ENCODE data around the gene EFHC1. TPM values are rescaled to one million over a fixed set of nuclear protein-coding genes. Genes with fewer than 3 reads are reported as not detected.
A peak's percentile ranks its signal among the peaks of the same experiment; 100 is the strongest.

Gene EFHC1
- total RNA-seq, 6 donors from 2014 or later: 16.2 to 96.4 (median 21.6) TPM

DNA sequence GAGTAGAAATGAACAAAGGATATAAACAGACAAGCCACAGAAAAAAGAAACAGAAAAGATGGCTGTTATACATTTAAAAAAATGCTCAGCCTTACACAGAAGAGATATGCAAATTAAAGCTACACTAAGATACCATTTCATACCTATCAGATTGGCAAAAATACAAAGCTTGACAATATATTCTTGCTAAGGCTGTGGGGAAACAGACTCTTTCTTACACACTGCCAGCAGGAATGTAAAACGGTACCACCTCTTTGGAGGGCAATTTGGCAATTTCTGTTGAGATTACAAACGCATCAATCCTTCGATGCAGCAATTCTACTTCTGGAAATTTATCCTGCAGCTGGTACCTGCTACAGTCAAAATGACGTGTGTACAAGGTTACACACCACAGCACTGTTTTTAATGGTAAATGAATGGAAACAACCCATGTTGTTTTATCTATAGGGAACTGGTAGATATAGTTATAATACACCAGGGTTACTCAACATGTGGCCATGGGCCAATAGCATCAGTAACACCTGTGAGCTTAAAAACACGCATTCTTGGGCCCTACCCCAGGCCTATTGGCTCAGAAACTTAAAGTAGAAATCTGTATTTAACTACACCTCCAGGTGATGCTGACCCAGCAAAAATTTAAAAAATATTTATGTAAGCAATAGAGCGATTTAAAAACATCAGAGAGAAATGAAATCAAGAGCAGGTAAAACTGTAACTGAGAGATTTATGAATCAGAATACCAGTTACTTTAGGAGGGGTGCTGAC, 103.4 kb downstream of the EFHC1 start:
- Histone ChIP-seq H3K27me3 (no peaks in the 10 kb centered on the region), H3K36me3 (no peaks in the 10 kb centered on the region), H3K4me3 (no peak overlapping the region), H3K9me3 (no peaks in the 10 kb centered on the region), H3K4me1 (peaks cover 13 to 31% (median 17%) of the 10 kb centered on the region in 4 donors), H3K27ac (peak overlapping the region in 1 of 4 donors; percentile 22)
- WGBS, 2 donors: 77 to 81% methylated on average over 6 of the region's 6 CpGs
- ATAC-seq (ENCODE audit: low FRiP score in 2 of 2) (no peak), DNase-seq (no peak)
- TF ChIP-seq POLR2AphosphoS5 (IDR thresholded peaks at IDR 0.05) (no peak), POLR2A (IDR thresholded peaks at IDR 0.05) (no peak), EP300 (IDR thresholded peaks at IDR 0.05) (no peak)
- TF ChIP-seq, protein P1, sequence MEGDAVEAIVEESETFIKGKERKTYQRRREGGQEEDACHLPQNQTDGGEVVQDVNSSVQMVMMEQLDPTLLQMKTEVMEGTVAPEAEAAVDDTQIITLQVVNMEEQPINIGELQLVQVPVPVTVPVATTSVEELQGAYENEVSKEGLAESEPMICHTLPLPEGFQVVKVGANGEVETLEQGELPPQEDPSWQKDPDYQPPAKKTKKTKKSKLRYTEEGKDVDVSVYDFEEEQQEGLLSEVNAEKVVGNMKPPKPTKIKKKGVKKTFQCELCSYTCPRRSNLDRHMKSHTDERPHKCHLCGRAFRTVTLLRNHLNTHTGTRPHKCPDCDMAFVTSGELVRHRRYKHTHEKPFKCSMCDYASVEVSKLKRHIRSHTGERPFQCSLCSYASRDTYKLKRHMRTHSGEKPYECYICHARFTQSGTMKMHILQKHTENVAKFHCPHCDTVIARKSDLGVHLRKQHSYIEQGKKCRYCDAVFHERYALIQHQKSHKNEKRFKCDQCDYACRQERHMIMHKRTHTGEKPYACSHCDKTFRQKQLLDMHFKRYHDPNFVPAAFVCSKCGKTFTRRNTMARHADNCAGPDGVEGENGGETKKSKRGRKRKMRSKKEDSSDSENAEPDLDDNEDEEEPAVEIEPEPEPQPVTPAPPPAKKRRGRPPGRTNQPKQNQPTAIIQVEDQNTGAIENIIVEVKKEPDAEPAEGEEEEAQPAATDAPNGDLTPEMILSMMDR (IDR thresholded peaks at IDR 0.05): no peak

- ATAC-seq (ENCODE audit: low FRiP score in 2 of 2) (no peak), DNase-seq (no peak)
- Histone ChIP-seq H3K27ac (no peak overlapping the region), H3K27me3 (no peaks in the 10 kb centered on the region), H3K4me3 (no peak overlapping the region), H3K36me3 (peaks cover 0 to 5% (median 0%) of the 10 kb centered on the region in 4 donors), H3K4me1 (peaks cover 13 to 28% (median 17%) of the 10 kb centered on the region in 4 donors), H3K9me3 (no peaks in the 10 kb centered on the region)
- 95 to 100% methylated on average over 3 to 4 of the region's 4 CpGs for WGBS, 2 donors
- TF ChIP-seq POLR2A (IDR thresholded peaks at IDR 0.05) (no peak), POLR2AphosphoS5 (IDR thresholded peaks at IDR 0.05) (no peak), EP300 (IDR thresholded peaks at IDR 0.05) (no peak)
- TF ChIP-seq, protein P1 (IDR thresholded peaks at IDR 0.05): no peak
Measured at GRCh38 chr6:52524918-52525317, 104.8 kb downstream of the EFHC1 start.

DNA sequence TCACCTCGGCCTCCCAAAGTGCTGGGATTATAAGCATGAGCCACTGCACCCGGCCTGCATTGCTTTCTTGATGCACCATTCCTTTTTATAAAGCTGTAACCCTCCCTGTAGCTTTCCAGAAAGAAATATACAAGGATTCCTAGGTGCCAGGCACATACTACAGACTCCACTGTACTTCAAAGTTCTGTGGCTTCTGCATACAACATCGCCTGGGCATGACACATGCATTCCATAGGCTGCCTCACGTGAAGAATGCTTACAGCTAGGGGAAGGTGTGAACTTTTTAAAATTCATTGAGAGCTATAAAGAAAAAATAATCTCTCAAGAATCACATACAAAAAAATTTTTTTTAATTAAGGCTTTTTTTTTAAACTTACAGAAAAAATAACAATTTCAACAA, 106.5 kb downstream of the EFHC1 start:
- TF ChIP-seq, protein P1 (IDR thresholded peaks at IDR 0.05): no peak
- TF ChIP-seq POLR2A (IDR thresholded peaks at IDR 0.05): no peak
- TF ChIP-seq EP300 (IDR thresholded peaks at IDR 0.05): no peak
- TF ChIP-seq POLR2AphosphoS5 (IDR thresholded peaks at IDR 0.05): no peak
- WGBS, 2 donors: 72 to 89% methylated on average over 4 of the region's 4 CpGs

GRCh38 chr6:52527436-52527835, 107.3 kb downstream of the EFHC1 start:
- Histone ChIP-seq H3K4me1 (peaks cover 7 to 13% (median 10%) of the 10 kb centered on the region in 4 donors), H3K27ac (no peak overlapping the region), H3K27me3 (no peaks in the 10 kb centered on the region), H3K36me3 (peaks cover 0 to 5% (median 0%) of the 10 kb centered on the region in 4 donors), H3K9me3 (no peaks in the 10 kb centered on the region), H3K4me3 (no peak overlapping the region)
- ATAC-seq (ENCODE audit: low FRiP score in 2 of 2): no peak
- 94 to 95% methylated on average over 7 of the region's 7 CpGs for WGBS, 2 donors
- DNase-seq: no peak
- TF ChIP-seq, protein P1 (IDR thresholded peaks at IDR 0.05): no peak
- TF ChIP-seq POLR2AphosphoS5 (IDR thresholded peaks at IDR 0.05) (no peak), EP300 (IDR thresholded peaks at IDR 0.05) (no peak), POLR2A (IDR thresholded peaks at IDR 0.05) (no peak)

More for the DNA sequence above, 106.5 kb downstream of the EFHC1 start:
- Histone ChIP-seq H3K9me3 (no peaks in the 10 kb centered on the region), H3K4me3 (no peak overlapping the region), H3K36me3 (peaks cover 0 to 5% (median 0%) of the 10 kb centered on the region in 4 donors), H3K27ac (no peak overlapping the region), H3K27me3 (no peaks in the 10 kb centered on the region), H3K4me1 (peaks cover 13 to 21% (median 17%) of the 10 kb centered on the region in 4 donors)
- ATAC-seq (ENCODE audit: low FRiP score in 2 of 2): no peak
- no peak for DNase-seq
